Kidney (tissue), 14 donors: Measurements from ENCODE around the gene NEK6. TPM values are rescaled to one million over a fixed set of nuclear protein-coding genes. Genes with fewer than 3 reads are reported as not detected.

Experiments used
- DNase-seq, 5 donors: peaks; one replicate each; pipeline ENCODE4 v3.0.0-alpha.2; 2013 to 2020
- FAIRE-seq: peaks from 2 replicates; lab custom pipeline; 2012; peaks lifted over from hg19 to GRCh38; lab: Jason Lieb, UNC
- H3K27ac ChIP-seq, 2 donors: one replicate each; pipeline ENCODE4 v1.7.0; 2013; ENCODE audit warnings: low read depth in 2 of 2, low read length in 2 of 2, inconsistent platforms in 1 of 2
- H3K27me3 ChIP-seq: one replicate; pipeline ENCODE4 v1.7.1; 2013; ENCODE audit warnings: low read length, inconsistent platforms; ENCODE audit not compliant: control insufficient read depth, insufficient read depth
- H3K36me3 ChIP-seq, 3 donors: one replicate each; pipeline versions ENCODE4 v1.7.0 to v1.7.1; 2013; ENCODE audit warnings: low read length in 3 of 3, control low read depth in 1 of 3, inconsistent platforms in 1 of 3; ENCODE audit not compliant: insufficient read depth in 3 of 3, control insufficient read depth in 2 of 3
- H3K4me1 ChIP-seq, 3 donors: one replicate each; pipeline versions ENCODE4 v1.7.0 to v1.7.1; 2013; ENCODE audit warnings: low read length in 3 of 3, inconsistent platforms in 1 of 3, low read depth in 1 of 3; ENCODE audit not compliant: control insufficient read depth in 2 of 3, insufficient read depth in 2 of 3
- H3K4me3 ChIP-seq, 3 donors: one replicate each; pipeline versions ENCODE4 v1.7.0 to v1.8.1; 2013; ENCODE audit warnings: low read length in 3 of 3, control low read depth in 1 of 3, inconsistent platforms in 1 of 3
- H3K9ac ChIP-seq, 3 donors: one replicate each; pipeline versions ENCODE4 v1.7.0 to v1.7.1; 2013; ENCODE audit warnings: low read length in 3 of 3, control low read depth in 1 of 3, inconsistent platforms in 1 of 3
- H3K9me3 ChIP-seq, 3 donors: one replicate each; pipeline versions ENCODE4 v1.7.0 to v1.7.1; 2013; ENCODE audit warnings: low read length in 3 of 3, control low read depth in 1 of 3, inconsistent platforms in 1 of 3; ENCODE audit not compliant: control insufficient read depth in 2 of 3, insufficient read depth in 1 of 3
- intact Hi-C: fragments of 100-400 bp; cut with DNase I; formaldehyde crosslinking; loops from one replicate; pipeline ENCODE4 v1.11.1; 2022
- polyA plus RNA-seq: library from polyadenylated mRNA; stranded (reverse); fragments of 350-450 nt; fragmentation: Illumina TruSeq; extraction: RNeasy Lipid Tissue Mini Kit (QIAGEN cat#74804); gene quantifications from one replicate; pipeline ENCODE4 v1.2.3, GENCODE V29; 2014; ENCODE audit warnings: low read depth, low replicate concordance; ENCODE audit not compliant: insufficient read depth
- total RNA-seq: library from RNA; stranded (reverse); fragmentation: NEBNext Ultra II Directional; extraction: Animal tissue kit (Norgen Biotek cat#: 25700); gene quantifications from one replicate; pipeline ENCODE4 v1.2.1, GENCODE V29; 2021
- TF ChIP-seq, protein P1 (sequence below): IDR thresholded peaks from 3 replicates; pipeline ENCODE4 v1.5.1; 2012; ENCODE audit warnings: mild to moderate bottlenecking, moderate library complexity, borderline replicate concordance; ENCODE audit not compliant: insufficient read depth; ENCODE audit errors: extremely low read depth
- donor health status: control.
- donor health status: control.
- donor health status: control.
- donor health status: control.
- donor health status: control.
- donor health status: DM: yes; HTN: yes; CAD: no.
- donor health status: Normal renal cell carcinoma (clear cell type).

NEK6 gene
- total and polyA plus RNA-seq, 2 donors from 2014 or later, result 14.9 to 82.1 TPM

DNA sequence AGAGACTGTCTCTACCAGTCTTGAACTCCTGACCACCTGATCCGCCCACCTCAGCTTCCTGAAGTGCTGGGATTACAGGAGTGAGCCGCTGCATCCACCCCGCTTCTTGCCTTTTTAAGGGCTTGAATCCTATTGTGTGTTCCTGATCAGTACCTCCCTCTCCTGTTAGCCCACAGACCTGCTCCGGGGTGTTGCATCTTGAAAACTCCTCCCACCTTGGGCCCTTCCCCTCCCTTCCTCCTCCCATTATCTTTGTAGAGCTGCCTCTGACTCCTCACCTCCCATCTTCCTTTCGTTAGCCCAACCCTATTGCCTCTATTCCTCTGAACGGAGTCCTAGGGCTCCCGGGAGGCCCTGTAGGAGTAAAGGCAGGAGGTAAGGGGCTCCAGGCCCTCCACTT lies 48.5 kb upstream of the NEK6 start:
- FAIRE-seq, result no peak
- H3K27ac ChIP-seq, result no peak overlapping the region

DNA sequence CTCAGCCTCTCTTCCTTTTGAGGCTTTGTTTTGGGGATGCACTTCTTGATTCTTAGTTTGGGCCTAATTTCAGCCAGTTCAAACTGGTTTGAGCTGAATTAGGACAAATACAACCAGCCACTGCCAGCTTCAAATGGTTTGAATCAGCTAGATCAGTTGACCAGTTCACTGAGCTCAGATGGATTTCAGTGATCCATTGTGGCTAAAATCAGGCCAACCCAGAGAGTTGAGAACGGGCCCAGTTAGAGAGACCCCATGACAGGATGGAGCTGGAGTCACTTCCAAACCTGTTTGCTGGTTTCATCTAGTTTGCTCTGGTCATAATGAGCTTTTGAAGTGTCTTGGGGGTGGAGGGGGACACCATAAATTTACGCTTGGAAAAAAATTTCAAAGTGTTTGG lies 48.0 kb upstream of the NEK6 start:
- Histone ChIP-seq H3K36me3 (no peaks in the 10 kb centered on the region), H3K4me1 (peaks cover 0 to 8% (median 0%) of the 10 kb centered on the region in 3 donors), H3K9ac (no peak overlapping the region), H3K27me3 (no peaks in the 10 kb centered on the region), H3K27ac (no peak overlapping the region), H3K9me3 (peaks cover 0 to 8% (median 0%) of the 10 kb centered on the region in 3 donors), H3K4me3 (no peak overlapping the region)
- intact Hi-C loops, result no loop called here
- TF ChIP-seq, protein P1, sequence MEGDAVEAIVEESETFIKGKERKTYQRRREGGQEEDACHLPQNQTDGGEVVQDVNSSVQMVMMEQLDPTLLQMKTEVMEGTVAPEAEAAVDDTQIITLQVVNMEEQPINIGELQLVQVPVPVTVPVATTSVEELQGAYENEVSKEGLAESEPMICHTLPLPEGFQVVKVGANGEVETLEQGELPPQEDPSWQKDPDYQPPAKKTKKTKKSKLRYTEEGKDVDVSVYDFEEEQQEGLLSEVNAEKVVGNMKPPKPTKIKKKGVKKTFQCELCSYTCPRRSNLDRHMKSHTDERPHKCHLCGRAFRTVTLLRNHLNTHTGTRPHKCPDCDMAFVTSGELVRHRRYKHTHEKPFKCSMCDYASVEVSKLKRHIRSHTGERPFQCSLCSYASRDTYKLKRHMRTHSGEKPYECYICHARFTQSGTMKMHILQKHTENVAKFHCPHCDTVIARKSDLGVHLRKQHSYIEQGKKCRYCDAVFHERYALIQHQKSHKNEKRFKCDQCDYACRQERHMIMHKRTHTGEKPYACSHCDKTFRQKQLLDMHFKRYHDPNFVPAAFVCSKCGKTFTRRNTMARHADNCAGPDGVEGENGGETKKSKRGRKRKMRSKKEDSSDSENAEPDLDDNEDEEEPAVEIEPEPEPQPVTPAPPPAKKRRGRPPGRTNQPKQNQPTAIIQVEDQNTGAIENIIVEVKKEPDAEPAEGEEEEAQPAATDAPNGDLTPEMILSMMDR, result no peak
- DNase-seq (no peak), FAIRE-seq (no peak)

More for the DNA sequence above, 48.5 kb upstream of the NEK6 start:
- peaks cover 0 to 8% (median 0%) of the 10 kb centered on the region in 3 donors for H3K9me3 ChIP-seq
- H3K9ac ChIP-seq, result no peak overlapping the region
- DNase-seq, result no peak
- H3K36me3 ChIP-seq, result no peaks in the 10 kb centered on the region
- H3K4me1 ChIP-seq, result peaks cover 0 to 6% (median 0%) of the 10 kb centered on the region in 3 donors
- intact Hi-C loops, result no loop called here
- no peak overlapping the region for H3K4me3 ChIP-seq
- H3K27me3 ChIP-seq, result no peaks in the 10 kb centered on the region
- TF ChIP-seq, protein P1, result no peak

DNA sequence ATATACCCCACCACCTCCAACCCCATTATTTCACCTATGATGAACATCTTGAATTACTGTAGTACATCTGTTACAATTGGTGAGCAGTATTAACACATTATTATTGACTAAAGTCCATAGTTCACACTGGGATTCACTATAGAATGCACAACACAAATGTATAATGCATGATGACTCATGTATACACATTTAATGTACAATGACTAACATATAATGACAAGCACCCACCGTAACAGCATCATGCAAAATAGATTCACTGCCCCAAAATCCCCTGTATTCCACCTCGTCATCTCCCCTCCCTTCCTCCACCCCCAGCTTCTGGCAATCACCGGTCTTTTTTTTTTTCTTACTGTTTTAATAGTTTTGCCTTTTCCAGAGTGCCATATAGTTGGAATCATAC lies 47.1 kb upstream of the NEK6 start:
- no peak for FAIRE-seq
- H3K27me3 ChIP-seq, result no peaks in the 10 kb centered on the region

More for the DNA sequence above, 47.1 kb upstream of the NEK6 start:
- peaks cover 0 to 4% (median 0%) of the 10 kb centered on the region in 3 donors for H3K9me3 ChIP-seq
- no peaks in the 10 kb centered on the region for H3K36me3 ChIP-seq
- no peak overlapping the region for H3K9ac ChIP-seq
- no peak for DNase-seq
- no peak overlapping the region for H3K4me3 ChIP-seq
- H3K4me1 ChIP-seq, result peaks cover 0 to 9% (median 0%) of the 10 kb centered on the region in 3 donors
- TF ChIP-seq, protein P1, result no peak
- H3K27ac ChIP-seq, result no peak overlapping the region
- intact Hi-C loops, result no loop called here
